ENCODE results near the gene PRPF39. TPM values are rescaled to one million over a fixed set of nuclear protein-coding genes. Genes with fewer than 3 reads are reported as not detected.

Gene PRPF39
- polyA plus RNA-seq, 1 donor from 2014 or later: 138 TPM

GRCh38 chr14:45065540-45065939 lies 18.4 kb upstream of the PRPF39 start:
- no peak overlapping the region for H3K4me3 ChIP-seq (ENCODE audit: low read length)
- H3K9me3 ChIP-seq (ENCODE audit: low read length): no peaks in the 10 kb centered on the region
- H3K27ac ChIP-seq (ENCODE audit: low read length): no peak overlapping the region
- H3K79me2 ChIP-seq (replicated peaks; ENCODE audit: insufficient read depth, low read length): no peaks in the 10 kb centered on the region
- no peaks in the 10 kb centered on the region for H3K9me2 ChIP-seq (ENCODE audit: insufficient read depth, low read length)
- H3K4me2 ChIP-seq (ENCODE audit: low read length): no peak overlapping the region
- no peak overlapping the region for H2AFZ ChIP-seq (ENCODE audit: low read depth, low read length)
- no peak for TF ChIP-seq MXI1 (conservative IDR thresholded peaks at IDR 0.05; ENCODE audit: poor library complexity, severe bottlenecking)
- no peak for TF ChIP-seq EP300 (conservative IDR thresholded peaks at IDR 0.05; ENCODE audit: poor library complexity, severe bottlenecking)
- TF ChIP-seq EZH2 (IDR thresholded peaks at IDR 0.05; ENCODE audit: borderline replicate concordance, insufficient read depth, low read length, poor library complexity, severe bottlenecking): no peak
- TF ChIP-seq TAF1 (IDR thresholded peaks at IDR 0.05; ENCODE audit: low read depth): no peak
- TF ChIP-seq REST (IDR thresholded peaks at IDR 0.05; ENCODE audit: borderline replicate concordance): no peak
- TF ChIP-seq SMC3 (conservative IDR thresholded peaks at IDR 0.05; ENCODE audit: poor library complexity): no peak
- no peak for TF ChIP-seq RAD21 (conservative IDR thresholded peaks at IDR 0.05)
- no peak for TF ChIP-seq CTCF (IDR thresholded peaks at IDR 0.05; ENCODE audit: poor library complexity, severe bottlenecking)
- TF ChIP-seq POLR2AphosphoS5 (IDR thresholded peaks at IDR 0.05): no peak
- no peaks in the 10 kb centered on the region for H3F3A ChIP-seq (ENCODE audit: insufficient read depth, low read length, poor library complexity, severe bottlenecking)
- H3K36me3 ChIP-seq (ENCODE audit: insufficient read depth, low read length): no peaks in the 10 kb centered on the region
- H4K20me1 ChIP-seq (ENCODE audit: insufficient read depth): no peaks in the 10 kb centered on the region
- H3K27me3 ChIP-seq (ENCODE audit: insufficient read depth, low read depth, low read length): no peaks in the 10 kb centered on the region
- no peak overlapping the region for H3K9ac ChIP-seq (ENCODE audit: low read length)

GRCh38 chr14:45065956-45066355 lies 18.0 kb upstream of the PRPF39 start:
- Histone ChIP-seq H3K36me3 (ENCODE audit: insufficient read depth, low read length) (no peaks in the 10 kb centered on the region), H3K27ac (ENCODE audit: low read length) (no peak overlapping the region), H3K9ac (ENCODE audit: low read length) (no peak overlapping the region), H3K9me2 (ENCODE audit: insufficient read depth, low read length) (no peaks in the 10 kb centered on the region), H3K27me3 (ENCODE audit: insufficient read depth, low read depth, low read length) (no peaks in the 10 kb centered on the region), H3K9me3 (ENCODE audit: low read length) (no peaks in the 10 kb centered on the region), H3K4me3 (ENCODE audit: low read length) (no peak overlapping the region), H3K79me2 (replicated peaks; ENCODE audit: insufficient read depth, low read length) (no peaks in the 10 kb centered on the region), H2AFZ (ENCODE audit: low read depth, low read length) (no peak overlapping the region), H3K4me2 (ENCODE audit: low read length) (no peak overlapping the region), H3F3A (ENCODE audit: insufficient read depth, low read length, poor library complexity, severe bottlenecking) (no peaks in the 10 kb centered on the region), H4K20me1 (ENCODE audit: insufficient read depth) (no peaks in the 10 kb centered on the region)
- TF ChIP-seq EP300 (conservative IDR thresholded peaks at IDR 0.05; ENCODE audit: poor library complexity, severe bottlenecking): no peak
- no peak for TF ChIP-seq TAF1 (IDR thresholded peaks at IDR 0.05; ENCODE audit: low read depth)
- no peak for TF ChIP-seq EZH2 (IDR thresholded peaks at IDR 0.05; ENCODE audit: borderline replicate concordance, insufficient read depth, low read length, poor library complexity, severe bottlenecking)
- TF ChIP-seq MXI1 (conservative IDR thresholded peaks at IDR 0.05; ENCODE audit: poor library complexity, severe bottlenecking): no peak
- TF ChIP-seq REST (IDR thresholded peaks at IDR 0.05; ENCODE audit: borderline replicate concordance): no peak
- no peak for TF ChIP-seq SMC3 (conservative IDR thresholded peaks at IDR 0.05; ENCODE audit: poor library complexity)
- no peak for TF ChIP-seq CTCF (IDR thresholded peaks at IDR 0.05; ENCODE audit: poor library complexity, severe bottlenecking)
- no peak for TF ChIP-seq POLR2AphosphoS5 (IDR thresholded peaks at IDR 0.05)
- no peak for TF ChIP-seq RAD21 (conservative IDR thresholded peaks at IDR 0.05)

Measured in neural cell (in vitro differentiated cells).